NCI-H510A (cell line): ENCODE data around the gene VAV2.

Experiments used
- DNase-seq: peaks from one replicate; lab custom pipeline; 2025; lab: John Stamatoyannopoulos, UW

Gene VAV2

GRCh38 chr9:133795049-133795448 is 197.1 kb downstream of the VAV2 start:
- no peak for DNase-seq

- DNase-seq, result no peak
Measured at GRCh38 chr9:133794016-133794760, 197.9 kb downstream of the VAV2 start.

GRCh38 chr9:133793471-133793870 is 198.7 kb downstream of the VAV2 start:
- no peak for DNase-seq

DNA sequence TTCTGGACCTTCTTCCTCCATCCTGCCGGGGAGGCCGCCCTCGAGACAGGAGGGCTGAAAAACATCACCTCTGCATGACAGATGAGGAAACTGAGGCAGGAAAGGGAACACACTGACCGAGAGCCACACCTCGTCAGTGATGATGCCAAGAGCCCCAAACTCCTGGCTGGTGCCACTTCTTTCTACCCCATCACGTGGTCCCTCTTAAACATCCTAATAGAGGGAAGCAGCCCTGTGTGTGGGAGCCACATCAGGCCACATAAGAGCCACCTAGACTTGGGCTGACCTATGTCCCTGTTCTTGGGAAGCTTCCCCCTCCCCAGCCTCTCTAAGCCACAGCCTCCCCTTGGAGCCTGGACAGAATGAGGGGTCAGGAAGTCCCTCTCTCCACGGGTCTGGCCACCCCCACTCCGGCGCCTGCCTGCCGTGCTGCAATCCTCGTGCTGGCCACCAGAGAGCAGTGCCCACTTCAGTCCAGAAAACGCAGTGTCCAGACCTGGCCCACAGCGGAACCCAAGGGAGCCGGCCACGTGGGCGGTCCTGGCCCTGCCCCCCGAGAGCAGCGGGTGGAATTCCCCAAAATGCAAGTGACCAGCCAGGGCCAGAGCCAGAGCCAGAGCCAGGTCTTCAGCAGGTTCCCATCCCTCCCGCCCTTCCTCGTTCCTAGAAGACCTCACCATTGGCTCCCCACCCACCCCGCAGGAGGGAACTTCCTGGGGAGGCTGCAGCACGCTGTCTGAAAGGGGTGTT is 199.2 kb downstream of the VAV2 start:
- no peak for DNase-seq

DNA sequence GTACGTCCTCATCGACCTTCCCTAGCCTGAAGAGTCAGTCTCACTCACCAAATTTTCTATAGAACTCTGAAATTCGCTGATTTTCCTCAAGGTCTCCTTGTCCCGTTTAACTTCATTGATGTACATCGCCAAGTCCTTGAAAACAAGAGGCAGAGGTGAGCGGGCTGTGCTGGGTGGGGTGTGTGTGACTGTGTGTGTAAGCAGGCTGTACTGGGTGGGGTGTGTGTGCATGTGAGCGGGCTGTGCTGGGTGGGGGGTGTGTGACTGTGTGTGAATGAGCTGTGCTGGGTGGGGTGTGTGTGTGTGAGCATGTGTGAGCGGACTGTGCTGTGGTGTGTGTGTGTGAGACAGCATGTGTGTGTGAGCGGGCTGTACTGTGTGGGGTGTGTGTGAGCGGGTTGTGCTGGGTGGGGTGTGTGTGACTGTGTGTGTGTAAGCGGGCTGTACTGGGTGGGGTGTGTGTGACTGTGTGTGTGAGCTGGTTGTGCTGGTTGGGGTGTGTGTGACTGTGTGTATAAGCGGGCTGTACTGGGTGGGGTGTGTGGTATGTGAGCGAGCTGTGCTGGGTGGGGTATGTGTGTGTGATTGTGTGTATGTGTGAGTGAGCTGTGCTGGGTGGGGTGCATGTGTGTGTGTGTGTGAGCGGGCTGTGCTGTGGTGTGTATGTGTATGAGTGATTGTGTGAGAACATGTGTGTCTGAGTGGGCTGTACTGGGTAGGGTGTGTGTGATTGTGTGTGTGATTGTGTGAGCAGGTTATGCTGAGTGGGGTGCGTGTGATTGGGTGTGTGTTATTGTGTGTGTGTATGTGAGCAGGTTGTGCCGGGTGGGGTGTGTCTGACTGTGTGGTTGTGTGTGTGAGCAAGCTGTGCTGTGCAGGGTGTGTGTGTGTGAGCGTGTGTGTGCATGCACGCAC is 200.1 kb downstream of the VAV2 start:
- no peak for DNase-seq

DNA sequence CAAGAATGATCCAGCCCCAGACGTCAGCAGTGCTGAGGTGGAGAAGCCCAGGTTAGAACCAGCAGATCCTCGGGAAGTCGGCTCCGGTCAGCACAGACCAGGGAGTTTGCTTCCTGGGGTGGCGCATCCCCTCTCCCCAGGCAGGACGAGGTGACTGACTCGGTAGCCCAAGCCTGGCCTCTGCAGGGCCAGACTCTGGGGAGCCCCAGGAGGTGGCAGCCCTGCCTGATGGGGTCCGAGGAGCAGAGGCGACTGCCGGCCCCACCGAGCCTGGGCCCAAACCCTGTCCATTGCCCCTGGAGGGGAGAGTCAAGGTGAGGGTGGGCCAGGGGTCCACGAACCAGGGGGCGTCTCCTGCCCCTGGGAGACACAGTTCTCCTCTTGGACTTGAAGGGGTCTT is 201.1 kb downstream of the VAV2 start:
- no peak for DNase-seq

DNA sequence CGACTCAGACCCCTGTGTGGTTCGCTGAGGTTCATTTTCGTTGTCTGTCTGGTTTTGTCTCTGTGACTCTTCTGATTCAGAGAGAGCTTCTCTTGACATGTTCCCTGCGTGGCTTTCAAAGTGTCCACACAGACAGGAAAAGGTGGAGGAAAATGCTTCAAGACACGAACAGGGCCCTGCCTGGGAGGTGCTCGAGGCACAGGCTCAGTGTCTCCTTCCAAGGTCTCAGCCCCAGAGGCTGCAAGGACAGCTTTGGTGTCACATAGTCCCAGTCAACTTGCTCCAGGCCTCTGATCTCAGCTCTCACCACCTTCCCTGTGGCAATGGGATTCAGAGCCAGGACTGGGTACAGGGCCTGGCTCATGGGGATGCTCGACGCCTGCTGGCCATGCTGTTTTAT is 202.3 kb downstream of the VAV2 start:
- DNase-seq, result no peak

DNA sequence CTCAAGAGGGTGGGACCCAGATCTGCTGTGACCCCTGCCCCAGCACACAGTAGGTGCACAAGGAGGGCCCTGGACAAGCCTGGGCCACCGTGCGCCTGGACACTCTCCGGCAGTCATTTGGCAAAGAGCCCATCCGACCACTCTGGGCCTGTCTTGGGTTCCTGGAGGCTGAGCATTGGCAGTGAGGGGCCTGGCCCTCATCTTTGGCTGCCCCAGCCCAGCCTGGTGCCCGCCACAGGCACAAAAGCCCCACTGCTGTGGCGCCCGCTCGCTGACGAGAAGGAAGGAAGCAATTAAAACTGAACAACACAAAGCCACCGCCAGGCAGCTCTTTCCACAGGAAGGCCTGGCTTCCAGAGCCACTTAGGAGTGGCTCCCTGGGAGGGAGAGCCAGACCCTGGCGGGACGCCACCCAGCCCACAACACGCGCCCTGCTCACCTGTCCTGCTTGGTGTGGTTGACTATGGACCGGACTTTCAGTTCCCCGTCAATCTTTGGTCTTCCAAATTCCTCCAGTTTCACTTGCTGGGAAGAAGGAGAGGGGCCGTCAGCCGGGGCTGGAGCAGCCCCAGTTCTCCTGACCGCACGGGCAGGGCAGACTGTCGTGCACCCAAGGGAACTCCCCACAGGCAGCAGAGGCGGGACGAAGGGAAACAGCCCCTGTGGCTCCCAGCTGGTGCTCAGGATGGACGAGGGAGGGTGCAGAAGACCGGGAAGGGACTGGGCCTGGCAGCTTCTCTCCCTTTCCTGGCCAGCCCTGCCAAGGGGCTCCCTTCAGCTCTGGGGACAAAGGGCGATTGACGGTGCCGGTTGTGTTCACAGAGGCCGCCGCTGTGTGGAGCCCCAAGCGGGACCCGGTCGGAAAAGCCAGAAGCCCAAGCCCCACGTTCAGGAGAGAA is 203.1 kb downstream of the VAV2 start:
- DNase-seq, result no peak

GRCh38 chr9:133788045-133788818 is 203.9 kb downstream of the VAV2 start:
- DNase-seq, result no peak

GRCh38 chr9:133787754-133788025 is 204.4 kb downstream of the VAV2 start:
- no peak for DNase-seq

- no peak for DNase-seq
Measured at GRCh38 chr9:133786907-133787753, 205.0 kb downstream of the VAV2 start.

- DNase-seq, result no peak
Measured at GRCh38 chr9:133786371-133786753, 205.8 kb downstream of the VAV2 start.

- DNase-seq, result no peak
Measured at GRCh38 chr9:133785753-133786370, 206.3 kb downstream of the VAV2 start.

DNA sequence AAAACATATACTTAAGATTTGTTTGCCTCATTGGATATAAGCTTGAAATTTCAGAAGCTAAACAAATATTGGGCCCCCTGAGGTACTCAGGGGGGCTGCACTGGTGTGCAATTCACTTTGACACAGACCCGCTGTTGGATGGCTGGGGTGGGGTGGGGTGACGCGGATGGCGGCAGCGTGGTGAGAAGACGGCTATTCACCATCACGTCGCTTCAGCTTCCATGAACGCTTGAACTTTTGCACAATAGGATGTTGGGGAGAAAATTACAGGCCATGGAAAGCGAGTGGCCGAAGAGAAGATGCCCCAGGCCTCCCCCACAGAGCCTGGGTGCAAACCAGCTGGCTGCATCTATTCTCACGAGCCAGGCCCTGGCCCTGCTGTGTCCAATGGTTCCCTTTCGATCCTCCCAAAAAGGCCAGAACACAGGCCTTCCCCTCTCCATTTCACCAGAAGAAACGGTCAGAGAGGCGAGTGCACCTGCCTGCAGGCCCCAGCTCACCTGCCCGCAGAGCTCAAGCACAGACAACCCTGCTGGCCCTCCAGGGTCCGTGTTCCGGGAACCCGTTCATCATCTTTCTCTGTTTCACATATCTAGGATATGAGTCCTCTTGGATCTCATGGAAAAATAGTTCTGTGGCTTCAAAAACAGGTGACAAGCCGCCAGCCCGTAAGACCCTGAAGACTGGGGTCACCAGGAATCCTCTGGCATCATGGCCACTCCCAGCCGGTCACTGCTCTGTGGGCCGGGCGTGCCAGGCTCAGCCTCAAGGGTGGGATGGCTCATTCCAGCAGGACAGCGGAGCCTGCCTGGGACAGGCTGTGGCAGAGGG is 207.2 kb downstream of the VAV2 start:
- no peak for DNase-seq

DNA sequence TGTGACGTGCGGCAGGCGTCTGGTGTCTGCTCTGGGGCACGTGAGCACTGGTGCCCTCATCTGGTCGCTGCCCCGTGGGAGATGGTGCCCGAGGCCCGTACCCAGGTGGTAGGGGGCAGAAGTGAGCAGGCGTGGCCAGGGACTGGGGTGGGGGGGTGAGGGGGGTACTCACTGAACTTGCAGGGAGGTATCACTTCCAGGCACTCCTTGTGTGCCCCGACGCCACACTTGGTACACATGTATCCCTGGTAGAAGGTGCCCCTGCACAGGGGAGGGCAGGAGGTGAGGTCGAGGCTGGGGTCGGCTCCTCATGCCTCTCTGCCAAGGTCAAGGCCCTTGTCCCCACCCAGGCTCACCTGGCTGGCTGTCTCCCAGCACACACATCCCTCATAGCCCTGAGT is 208.8 kb downstream of the VAV2 start:
- DNase-seq, result no peak

- peak; percentile 13 for DNase-seq
Measured at GRCh38 chr9:133782157-133783130, 209.7 kb downstream of the VAV2 start.

DNA sequence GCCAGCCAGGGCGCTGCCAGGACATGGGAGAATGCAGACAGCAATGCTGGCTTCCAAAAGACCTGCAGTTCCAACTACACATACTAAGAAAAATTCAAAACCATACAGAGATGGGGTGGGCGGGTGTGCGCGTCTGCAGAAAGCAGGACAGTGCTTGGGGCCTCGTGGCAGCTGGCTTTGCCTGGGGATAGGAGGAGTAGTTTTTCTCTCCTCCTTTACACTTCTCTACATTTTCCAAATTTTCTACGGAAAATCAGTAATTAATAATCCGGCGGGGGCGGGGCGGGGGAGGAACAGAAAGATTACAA is 210.3 kb downstream of the VAV2 start:
- no peak for DNase-seq
